Amniotic epithelial cell (primary cell): ENCODE data around the gene EFNB2.
A peak's percentile ranks its signal among the peaks of the same experiment; 100 is the strongest.

ENCODE experiments used
- DNase-seq: peaks from one replicate; pipeline ENCODE4 v3.0.0-alpha.2; 2010; ENCODE audit warnings: low read depth

The EFNB2 gene

DNA sequence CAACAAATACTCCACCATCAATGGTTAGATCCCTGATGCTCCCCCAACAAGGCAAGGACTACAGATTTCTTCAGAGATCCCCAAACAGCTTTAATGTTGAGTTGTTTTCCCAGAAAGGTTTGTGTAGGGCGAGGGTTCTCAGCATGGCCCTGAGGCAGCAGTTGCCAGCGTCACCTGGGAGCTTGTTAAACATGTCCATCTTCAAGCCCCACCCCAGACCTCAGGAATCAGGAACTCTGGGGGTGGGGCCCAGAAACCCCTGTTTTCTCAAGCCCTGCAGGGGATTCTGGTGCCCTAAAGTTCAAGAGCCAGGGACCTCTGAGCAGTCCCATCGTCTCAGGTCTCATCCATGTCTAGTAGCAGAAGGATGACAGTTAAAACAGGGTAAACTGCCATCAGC is 9.6 kb downstream of the EFNB2 start:
- DNase-seq: no peak

DNA sequence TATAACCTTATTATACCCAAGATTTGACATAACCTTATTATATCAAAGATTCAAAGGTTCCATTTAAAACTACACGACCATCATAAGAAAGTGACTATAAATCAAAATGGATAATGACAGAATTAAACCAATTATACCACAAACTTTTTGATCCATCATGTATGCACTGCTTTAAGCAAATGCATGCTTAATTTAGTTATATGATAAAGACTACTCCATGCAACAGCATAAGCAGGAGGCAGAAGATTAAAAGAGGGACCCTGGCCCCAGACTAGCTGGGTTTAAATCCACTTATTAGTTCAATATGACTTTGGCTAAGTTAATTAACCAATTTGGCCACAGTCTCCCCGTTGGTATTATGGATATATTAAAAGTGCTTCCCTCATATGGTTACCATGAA is 11.4 kb downstream of the EFNB2 start:
- no peak for DNase-seq

DNA sequence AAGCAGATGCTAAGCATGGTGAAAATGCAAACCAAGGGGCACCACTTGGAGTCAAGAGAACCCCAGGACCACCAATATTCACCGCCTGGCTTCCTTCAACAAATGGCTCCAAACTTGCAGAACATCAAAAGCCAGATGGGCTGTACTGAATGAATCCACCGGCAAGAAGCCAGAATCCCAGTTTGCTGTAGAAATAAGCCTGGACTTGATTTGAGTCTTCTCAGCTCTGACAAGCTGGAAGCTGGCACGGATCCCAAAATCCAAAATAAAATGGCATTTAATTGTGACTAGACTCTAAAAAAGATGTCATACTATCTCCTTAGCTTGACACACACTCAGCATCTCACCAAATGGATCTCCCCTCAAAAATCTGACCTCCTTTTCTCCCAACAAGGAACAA is 11.9 kb downstream of the EFNB2 start:
- DNase-seq: no peak

GRCh38 chr13:106522898-106523525 is 12.4 kb downstream of the EFNB2 start:
- no peak for DNase-seq

DNA sequence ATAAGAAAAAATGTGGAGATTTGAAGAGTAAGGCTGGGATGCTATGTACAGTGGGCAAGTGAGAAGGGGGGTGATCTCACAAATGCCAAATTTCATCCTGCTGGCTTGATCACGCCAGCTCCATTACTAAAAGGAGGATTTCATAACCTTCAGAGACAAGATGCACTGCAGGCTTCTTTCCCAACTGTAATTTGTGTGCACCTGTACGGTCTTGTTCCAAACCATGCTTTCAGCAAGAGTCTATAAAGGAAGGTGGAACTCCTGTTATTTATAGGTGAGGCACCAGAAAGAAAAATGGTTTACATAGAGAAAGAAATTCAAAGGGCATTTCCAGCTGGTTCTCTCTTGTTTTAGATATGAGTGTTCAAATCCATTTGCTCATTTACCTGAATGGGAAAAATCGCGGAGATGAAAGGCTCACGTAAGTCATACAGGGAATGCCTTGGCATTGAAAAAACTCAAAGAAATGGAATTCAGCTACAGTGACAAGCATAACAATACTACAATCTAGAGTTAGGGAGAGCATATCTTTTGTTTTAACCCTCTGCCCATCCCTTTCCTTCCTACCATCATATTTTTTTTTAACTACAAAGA is 13.3 kb downstream of the EFNB2 start:
- DNase-seq: no peak

DNA sequence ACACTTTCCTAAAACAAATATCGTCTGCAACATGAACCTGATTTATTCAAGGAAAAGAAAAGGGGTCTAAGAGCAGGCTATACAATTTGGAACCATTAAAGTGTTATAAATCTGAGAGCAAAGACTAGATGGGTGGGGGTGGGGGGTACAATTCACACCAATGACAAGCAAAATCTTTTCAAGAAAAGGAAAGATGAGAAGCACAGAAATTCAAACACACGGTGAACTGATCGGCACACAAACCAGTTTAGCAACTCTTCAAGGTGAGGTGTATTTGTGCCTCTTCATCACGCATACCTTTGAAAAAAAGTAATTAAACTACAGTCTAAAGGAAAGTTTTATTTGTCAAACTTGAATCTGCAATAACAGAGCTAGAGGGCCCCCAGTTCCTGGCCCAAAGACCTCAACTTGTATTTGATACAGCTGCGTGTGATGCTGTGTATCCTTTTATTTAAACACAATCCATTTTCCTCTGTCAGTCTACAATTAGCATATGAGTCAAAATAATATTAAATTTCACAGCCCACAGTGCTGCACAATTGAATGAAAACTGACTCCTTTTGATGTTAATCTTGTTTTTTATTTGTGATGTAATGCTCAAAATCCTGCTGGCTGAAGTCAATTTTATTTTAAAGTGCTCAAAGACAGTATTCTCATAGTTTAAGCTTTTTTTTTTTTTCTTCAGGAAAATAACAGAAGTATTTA is 14.2 kb downstream of the EFNB2 start:
- no peak for DNase-seq

GRCh38 chr13:106520251-106521054 is 15.0 kb downstream of the EFNB2 start:
- DNase-seq: peak; percentile 61

DNA sequence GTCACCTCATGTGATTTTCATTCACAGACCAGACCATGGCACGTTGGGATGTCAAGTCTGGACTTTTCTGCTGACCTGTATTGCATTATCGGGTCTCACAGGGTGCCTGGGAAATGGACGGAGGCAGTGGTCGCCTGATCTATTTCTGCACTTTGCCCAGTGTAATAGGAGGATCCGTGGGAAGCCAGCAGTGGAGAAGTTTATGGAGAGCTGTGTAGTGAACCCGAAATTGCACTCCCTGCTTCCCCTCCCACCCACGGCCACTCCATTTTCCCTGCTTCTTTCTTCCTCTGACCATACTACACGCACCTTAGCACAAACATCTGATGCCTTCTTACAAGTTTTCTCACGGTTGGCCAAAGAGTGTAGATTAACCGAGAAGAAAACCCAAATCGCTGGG is 16.9 kb downstream of the EFNB2 start:
- DNase-seq: no peak

DNA sequence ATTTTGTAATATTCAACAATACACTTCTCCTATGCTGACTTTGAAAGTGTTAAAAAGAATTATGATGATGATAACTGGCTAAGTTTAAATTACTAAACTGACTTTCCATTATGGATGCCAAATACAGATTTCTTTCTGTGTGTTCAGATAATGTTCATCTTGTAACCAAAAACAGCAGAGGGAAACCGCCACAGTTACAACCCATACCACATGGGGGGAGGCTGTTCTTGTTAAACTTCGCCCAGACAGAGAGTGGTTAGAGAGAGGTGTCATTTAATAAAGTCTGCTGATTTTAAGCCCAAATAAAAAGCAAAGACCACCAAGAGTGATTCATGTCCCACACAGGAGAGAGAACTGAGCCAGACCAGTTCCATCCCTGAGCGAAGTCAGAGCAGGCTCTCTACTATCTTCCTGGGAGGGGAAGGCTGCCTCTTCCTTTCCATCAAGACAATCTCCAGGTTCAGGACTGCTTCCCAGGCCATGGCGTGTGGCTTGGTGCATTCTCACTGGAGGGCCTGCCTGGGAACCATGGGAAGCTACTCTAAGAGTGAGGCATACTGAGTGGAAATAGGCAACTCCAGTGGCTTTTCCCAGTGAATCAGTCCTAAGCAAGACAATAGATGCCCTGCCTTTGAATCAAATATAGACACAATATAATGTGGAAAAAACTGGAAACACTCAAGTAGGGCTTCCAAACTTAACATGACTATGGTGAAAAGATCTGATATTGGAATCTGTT is 18.2 kb downstream of the EFNB2 start:
- DNase-seq: no peak

DNA sequence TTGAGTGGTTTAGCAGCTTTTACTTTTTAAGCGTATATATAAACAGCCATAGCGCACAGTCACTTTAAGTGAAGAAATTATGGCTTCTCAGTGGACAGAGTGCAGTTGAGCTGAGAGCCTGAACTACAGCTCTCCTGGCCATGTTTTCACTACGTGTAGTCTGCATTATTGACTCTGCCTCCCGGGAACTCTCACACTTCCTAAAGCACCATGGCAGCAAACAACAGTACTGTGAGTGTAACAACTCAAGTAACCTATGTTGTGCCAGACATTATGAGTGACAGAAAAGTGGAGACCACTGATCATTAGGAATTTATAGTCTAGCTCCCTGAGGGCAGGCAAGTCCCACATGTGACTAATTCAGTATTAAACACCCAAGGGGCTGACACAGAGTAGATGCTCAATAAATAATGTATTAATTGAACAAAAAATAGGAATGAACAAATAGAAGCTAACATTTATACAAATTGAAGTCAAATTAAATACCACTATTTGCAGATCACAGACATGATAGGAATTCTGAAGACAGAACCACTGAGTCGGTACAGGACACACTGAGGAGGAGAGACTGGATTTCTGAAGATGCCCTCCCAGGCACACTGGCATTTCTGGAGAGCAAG is 19.7 kb downstream of the EFNB2 start:
- DNase-seq: no peak

- DNase-seq: no peak
Measured at GRCh38 chr13:106514928-106515634, 20.4 kb downstream of the EFNB2 start.

- DNase-seq: peak; percentile 40
Measured at GRCh38 chr13:106513025-106513983, 22.2 kb downstream of the EFNB2 start.

DNA sequence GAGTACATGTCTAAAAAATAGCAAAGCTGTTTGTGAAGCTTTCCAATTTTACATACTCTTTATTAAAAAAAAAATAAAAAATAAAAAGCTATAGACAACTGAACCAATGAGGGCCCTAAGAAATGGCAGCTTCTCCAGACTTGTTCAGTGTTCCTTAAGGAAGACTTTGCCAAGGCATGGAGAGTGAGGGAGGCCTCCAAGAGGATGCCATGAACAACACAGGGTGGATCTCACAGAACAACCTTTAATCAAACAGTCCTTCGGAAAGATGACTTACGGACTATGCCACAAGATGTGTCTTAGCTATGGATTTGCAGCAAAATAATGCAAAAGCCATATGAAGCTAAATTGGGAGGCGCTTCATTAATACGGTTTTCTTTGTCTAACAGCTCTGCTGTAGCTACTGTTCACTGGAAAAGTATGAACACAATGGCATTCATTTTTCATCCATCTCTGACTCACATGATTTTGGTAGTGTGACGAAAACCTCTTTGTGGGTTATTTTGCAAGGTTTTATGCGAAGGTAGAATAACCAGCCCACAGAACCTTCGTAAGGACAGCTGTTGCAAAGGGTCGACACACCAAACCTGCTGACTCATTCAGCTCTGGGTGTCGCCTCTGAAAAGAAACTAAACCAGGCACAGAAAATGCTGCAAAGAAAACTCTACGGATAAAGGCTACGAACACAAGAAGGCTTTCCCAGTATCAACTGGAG is 27.7 kb downstream of the EFNB2 start:
- peak; percentile 98 for DNase-seq

GRCh38 chr13:106506286-106506685 is 29.2 kb downstream of the EFNB2 start:
- no peak for DNase-seq

DNA sequence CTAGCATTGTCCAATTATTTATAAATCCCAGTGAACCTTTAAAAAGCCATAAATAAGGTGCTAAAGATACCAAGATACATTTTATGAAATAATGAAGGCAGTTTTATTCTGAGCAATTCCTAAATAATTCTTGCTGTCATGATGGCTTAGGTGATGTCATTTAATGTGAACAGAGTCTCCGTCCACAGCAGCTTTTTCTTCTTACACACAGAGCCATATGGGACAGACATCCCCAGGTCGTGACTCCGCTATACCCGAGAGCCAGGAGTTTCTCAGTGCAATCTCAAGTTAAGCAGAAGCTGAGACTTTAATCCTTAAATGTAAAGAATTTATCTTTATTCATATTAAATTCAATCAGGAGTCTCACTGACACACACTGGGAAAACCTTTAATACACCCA is 29.7 kb downstream of the EFNB2 start:
- no peak for DNase-seq

- no peak for DNase-seq
Measured at GRCh38 chr13:106505295-106505694, 30.2 kb downstream of the EFNB2 start.

- DNase-seq: no peak
Measured at GRCh38 chr13:106503730-106504453, 31.6 kb downstream of the EFNB2 start.

DNA sequence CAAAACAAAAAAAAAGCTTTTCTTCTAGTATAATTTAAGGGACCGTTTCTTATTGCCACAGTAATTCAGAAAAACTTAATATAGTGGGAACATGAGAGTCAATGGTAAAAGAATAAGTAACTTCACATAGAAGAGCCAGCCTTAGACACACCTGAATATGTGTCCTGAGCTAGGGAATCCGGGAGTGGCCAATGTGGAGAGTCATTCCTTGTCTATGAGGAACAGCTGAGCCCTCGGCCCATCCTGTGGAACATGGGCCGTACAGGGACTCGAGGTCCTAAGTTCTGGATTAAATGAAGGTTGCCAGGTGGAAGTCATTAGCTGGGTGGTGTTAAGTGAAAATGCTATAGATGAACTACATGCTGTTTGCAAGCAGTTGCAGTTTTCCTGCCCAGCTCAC is 32.2 kb downstream of the EFNB2 start:
- no peak for DNase-seq
